GM10847 (cell line): ENCODE results near the gene ERMP1.

Experiments used
- POLR2A ChIP-seq: IDR thresholded peaks from 2 replicates; pipeline ENCODE4 v1.6.1; 2011; ENCODE audit not compliant: insufficient read length; ENCODE audit errors: extremely low read depth

Gene ERMP1, protein sequence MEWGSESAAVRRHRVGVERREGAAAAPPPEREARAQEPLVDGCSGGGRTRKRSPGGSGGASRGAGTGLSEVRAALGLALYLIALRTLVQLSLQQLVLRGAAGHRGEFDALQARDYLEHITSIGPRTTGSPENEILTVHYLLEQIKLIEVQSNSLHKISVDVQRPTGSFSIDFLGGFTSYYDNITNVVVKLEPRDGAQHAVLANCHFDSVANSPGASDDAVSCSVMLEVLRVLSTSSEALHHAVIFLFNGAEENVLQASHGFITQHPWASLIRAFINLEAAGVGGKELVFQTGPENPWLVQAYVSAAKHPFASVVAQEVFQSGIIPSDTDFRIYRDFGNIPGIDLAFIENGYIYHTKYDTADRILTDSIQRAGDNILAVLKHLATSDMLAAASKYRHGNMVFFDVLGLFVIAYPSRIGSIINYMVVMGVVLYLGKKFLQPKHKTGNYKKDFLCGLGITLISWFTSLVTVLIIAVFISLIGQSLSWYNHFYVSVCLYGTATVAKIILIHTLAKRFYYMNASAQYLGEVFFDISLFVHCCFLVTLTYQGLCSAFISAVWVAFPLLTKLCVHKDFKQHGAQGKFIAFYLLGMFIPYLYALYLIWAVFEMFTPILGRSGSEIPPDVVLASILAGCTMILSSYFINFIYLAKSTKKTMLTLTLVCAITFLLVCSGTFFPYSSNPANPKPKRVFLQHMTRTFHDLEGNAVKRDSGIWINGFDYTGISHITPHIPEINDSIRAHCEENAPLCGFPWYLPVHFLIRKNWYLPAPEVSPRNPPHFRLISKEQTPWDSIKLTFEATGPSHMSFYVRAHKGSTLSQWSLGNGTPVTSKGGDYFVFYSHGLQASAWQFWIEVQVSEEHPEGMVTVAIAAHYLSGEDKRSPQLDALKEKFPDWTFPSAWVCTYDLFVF

GRCh38 chr9:5832538-5833529, at the start of gene ERMP1:
ERMP1 (minus strand) TSS chr9:5833117; CDS start chr9:5833027, 90 bp downstream.
- TF ChIP-seq POLR2A: peak; percentile 79

DNA sequence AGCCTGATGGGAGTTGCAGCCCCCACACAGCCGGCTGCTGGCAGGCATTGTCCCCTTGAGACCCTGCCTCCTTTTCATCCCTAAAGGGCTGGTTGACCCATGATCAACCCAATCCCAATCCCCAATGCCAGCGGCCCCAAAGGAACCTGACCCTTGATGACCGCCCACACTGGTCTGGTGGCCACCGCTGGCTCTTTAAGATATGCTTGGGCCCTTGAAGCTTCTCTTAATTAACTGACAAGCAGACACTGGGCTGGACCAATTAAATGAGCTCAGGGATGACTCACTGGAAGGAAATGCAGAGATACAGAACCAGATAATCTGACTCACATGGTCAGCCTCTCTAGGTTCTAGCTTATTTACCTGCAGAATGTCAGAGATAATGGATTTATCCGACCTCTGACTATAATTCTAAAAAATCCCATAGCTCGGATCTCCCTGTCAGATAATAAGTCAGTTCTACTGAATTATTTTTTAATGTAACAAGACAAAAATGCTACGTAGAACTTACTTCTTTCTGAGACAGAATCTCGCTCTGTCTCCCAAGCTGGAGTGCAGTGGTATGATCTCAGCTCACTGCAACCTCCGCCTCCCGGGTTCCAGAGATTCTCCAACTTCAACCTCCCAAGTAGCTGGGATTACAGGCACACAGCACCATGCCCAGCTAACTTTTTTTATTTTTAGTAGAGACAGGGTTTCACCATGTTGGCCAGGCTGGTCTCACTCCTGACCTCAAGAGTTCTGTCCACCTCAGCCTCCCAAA, 46.7 kb upstream of the ERMP1 start:
- no peak for TF ChIP-seq POLR2A

DNA sequence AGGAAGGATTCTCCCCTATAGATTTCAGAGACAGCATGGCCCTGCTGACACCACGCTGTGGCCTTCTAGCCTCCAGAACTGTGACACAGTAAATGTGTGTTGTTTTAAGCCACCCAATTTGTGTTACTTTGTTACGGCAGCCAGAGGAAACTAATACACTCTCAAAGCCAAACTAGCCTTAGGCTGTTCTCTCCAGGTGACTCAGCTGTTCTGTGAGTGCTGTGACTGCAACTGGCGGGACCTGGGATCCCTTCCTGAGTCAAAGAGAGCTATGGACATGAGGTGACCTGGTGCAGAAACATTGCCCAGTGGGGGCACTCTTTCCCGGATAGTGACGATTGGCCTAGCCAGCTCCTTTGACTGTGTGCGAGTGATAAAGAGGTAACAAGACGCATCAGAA, 43.8 kb upstream of the ERMP1 start:
- TF ChIP-seq POLR2A: no peak

DNA sequence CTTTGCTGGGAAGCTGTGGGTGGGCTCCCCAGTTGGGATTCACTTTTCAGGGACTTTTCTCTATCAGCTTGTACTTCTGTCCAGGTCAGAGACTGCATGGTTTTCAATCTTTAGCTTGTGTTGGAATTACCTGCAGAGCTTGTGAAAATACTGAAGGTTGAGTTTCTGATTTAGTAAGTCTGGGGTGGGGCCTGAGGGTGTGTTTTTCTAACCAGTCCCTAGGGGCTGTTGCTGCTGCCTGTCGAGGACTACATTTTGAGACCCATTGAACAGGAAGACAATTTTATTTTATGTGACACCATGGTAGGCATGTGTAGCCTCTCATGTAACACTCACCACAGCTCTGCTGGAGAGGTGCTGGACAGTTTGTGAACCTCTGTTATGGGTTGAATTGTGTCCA, 43.1 kb upstream of the ERMP1 start:
- TF ChIP-seq POLR2A: no peak

- no peak for TF ChIP-seq POLR2A
These were observed 41.1 kb upstream of the ERMP1 start for GRCh38 chr9:5874048-5874447.

DNA sequence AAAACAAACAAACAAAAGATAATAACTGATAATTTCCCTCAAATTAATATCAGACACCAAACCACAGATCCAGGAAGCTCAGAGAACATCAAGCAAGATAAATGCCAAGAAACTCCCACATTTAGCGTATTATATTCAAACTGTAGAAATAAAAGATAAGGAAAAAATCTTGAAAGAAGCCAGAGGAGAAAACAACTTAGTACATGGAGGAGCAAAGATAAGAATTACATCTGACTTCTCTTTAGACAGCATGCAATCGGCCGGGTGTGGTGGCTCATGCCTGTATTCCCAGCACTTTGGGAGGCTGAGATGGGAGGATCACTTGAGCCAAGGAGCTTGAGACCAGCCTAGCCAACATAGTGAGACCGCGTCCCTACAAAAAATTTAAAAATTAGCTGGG, 40.5 kb upstream of the ERMP1 start:
- no peak for TF ChIP-seq POLR2A

- no peak for TF ChIP-seq POLR2A
These were observed 39.6 kb upstream of the ERMP1 start for GRCh38 chr9:5872511-5872910.

GRCh38 chr9:5871785-5872184, 38.9 kb upstream of the ERMP1 start:
- no peak for TF ChIP-seq POLR2A

- TF ChIP-seq POLR2A: no peak
These were observed 37.8 kb upstream of the ERMP1 start for GRCh38 chr9:5870691-5871090.

DNA sequence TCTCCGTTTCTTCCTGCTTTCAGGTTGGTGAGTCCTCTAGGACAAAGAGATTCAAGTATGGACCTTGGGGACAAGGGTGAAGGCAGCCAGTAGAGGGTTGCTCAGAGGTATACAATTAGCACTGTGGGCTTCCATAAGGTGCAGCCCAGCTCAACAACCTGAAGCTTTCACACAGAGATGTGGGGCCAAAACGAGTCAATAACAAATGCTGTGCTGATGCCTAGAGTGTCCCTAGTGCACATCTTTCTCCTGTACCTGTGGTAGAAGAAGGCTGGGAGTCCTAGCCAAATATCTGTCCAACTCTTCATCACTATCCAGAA, 37.1 kb upstream of the ERMP1 start:
- no peak for TF ChIP-seq POLR2A

DNA sequence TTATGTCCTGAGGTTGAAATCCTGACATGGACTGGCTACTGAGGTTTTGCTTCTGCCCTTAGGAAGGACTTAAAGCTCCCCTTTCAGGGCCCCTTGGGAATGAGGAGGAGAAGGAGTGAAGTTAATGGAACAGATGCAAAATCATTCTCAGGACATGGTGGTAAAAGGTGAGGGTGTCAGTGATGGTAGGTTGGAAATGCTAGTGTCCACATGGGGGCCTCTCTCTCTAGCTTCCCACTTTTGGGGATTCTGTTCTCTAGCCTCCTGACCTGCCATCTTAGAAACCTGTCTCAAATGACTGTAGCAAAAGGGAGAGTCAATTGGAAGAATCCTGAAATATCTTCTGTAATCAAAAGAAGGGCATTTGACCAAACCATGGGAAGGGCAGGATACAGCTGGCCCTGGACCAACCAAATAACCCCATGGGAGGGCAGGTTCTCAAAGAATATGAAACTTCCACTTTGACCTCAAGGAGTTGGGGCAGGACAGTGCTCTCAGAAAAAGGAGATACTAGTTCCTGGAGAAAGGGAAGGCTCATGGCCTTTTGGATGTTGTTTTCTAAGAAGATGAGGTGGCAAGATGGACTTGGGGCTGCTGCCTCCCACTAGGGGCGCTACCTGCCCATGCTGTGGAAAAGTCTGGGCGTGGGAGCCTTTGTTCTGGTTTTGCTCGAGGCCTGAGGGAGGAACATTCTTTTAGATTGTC, 36.5 kb upstream of the ERMP1 start:
- no peak for TF ChIP-seq POLR2A

DNA sequence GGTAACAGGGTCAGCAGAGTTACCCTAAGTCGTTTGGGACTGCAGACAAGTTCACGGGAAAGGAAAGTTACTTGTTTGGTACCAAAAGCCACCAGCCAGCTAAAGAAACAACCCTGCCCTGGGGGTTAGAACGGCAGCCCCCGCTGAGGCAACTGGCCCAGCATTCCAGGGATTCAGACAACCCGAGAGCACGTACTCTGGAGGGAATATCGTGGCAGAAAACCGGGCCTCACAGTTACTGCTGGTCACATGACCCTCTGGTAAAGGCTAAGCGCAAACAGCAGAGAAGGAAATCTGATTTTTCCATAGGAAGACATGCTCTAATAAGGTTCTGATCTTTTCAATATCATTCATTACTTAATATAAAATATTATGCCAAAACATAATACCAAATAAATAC, 35.3 kb upstream of the ERMP1 start:
- no peak for TF ChIP-seq POLR2A

- TF ChIP-seq POLR2A: no peak
These were observed 33.8 kb upstream of the ERMP1 start for GRCh38 chr9:5866685-5867084.

DNA sequence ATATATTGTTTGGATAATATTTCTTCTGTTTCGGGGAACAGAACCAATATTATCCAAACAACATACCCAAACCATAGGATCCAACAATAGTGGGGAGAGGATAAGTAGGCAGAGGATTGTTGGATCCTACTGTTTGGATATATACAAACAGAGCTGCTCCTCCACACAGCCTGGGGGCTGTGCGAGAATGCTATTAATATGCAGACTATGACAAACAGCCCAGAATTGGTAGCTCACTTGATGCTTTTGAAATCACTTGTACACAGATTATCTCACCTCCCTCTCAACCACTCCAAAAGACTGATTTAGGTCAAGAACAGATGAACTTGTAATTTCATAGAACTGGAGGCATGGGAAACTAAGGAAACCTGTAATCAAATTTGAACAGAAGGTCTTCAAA, 33.4 kb upstream of the ERMP1 start:
- TF ChIP-seq POLR2A: no peak
